ENCODE measurements around the gene ZNF346.

Gene ZNF346

GRCh38 chr5:177124486-177124991 lies 102.0 kb downstream of the ZNF346 start:
- no peak for DNase-seq

- DNase-seq: no peak
These were observed 104.3 kb downstream of the ZNF346 start for GRCh38 chr5:177126771-177127170.

DNA sequence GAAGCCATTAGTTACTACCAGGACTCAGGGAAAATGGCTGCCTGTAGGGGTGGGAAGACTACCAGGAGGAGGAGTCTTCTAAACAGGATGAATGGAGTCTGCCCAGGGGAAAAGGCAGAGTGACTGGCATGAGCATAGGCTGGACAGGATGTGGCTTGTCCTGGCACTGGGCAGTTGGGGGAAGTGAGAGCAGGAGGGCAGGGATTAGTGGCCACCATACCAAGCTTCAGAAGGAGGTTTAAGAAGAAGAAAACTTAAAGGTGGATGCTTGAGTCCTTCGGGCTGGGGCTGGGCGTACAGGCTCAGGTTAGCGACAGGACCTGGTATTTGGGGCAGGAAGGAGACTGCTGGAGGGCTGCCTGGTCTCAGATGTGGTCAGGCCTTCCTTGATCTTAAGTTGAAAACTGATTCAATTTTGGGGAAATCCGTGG lies 106.1 kb downstream of the ZNF346 start:
- DNase-seq: no peak

- DNase-seq: peak; percentile 18
These were observed 107.9 kb downstream of the ZNF346 start for GRCh38 chr5:177130211-177131018.
